ENCODE results near the gene PTGDS. TPM values are rescaled to one million over a fixed set of nuclear protein-coding genes. Genes with fewer than 3 reads are reported as not detected.
A peak's percentile ranks its signal among the peaks of the same experiment; 100 is the strongest.

The PTGDS gene
- total and polyA plus RNA-seq, 9 of the 15 experiments (the other 6 are each of a cell fraction or from before 2014, with no cell fraction given): 0.46 to 7.1 (median 2.0) TPM

DNA sequence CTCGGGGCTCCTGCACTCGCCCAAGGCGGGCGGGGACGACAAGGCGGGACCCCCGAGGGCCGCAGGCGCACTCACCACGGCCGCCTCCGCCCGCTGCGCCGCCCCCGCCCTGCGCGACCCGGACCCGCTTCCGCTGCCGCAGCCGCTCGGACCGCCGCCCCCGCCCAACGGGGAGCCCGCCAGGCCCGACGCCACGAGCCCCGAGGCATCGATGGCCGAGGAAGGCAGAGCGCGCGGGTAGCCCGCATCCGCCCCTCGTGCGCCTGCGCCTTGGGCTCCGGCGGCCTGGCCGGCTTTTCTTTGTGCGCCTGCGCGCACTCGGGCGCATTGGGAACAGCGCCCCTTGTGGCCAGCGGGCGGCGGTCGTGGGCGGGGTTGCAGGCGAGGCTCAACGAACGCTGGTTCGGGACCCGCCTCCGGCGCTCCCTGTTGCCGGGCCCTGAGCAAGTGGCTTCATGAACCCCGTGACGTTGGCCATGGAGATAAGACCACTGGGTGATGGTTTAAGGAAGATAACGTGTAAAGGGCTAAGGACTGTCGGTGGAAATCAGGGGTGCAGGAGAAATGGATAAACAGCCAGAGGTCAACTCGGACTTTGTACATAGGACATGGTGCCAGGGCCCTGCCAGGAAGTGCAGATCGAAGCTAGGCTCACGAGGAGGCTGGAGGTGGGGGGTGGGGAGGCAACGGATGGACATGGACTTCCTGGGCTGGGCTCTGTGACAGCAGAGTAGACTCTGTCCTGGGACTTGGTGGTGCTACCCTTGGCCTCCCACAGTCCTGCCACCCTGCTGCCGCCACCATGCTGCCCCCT is 32.6 kb upstream of the PTGDS start, which contains the start of the genes C8G and FBXW5 (continued):
- TF ChIP-seq CCAR2 (IDR thresholded peaks at IDR 0.05; ENCODE audit: low read depth, low read length) (no peak), KDM4B (IDR thresholded peaks at IDR 0.05; ENCODE audit: borderline replicate concordance in 2 of 2, low read depth in 1 of 2) (no peak), RFX5 (IDR thresholded peaks at IDR 0.05; ENCODE audit: low read depth, low read length) (no peak), MEF2D (tag; conservative IDR thresholded peaks at IDR 0.05; ENCODE audit: low read depth) (no peak), DNMT1 (IDR thresholded peaks at IDR 0.05) (0 out of 2 replicates have a peak, but pooled peaks have one; percentile 61), KHSRP (IDR thresholded peaks at IDR 0.05) (no peak), RBM14 (IDR thresholded peaks at IDR 0.05; ENCODE audit: borderline replicate concordance, insufficient read depth, low read depth, low read length) (no peak), RNF219 (CRISPR knock-in tag; IDR thresholded peaks at IDR 0.05) (no peak), SREBF2 (CRISPR knock-in tag; IDR thresholded peaks at IDR 0.05) (no peak), SLC30A9 (CRISPR knock-in tag; IDR thresholded peaks at IDR 0.05) (no peak), ZBTB49 (CRISPR knock-in tag; IDR thresholded peaks at IDR 0.05; ENCODE audit: borderline replicate concordance) (no peak), ZNF644 (tag; IDR thresholded peaks at IDR 0.05; ENCODE audit: low read depth) (0 out of 2 replicates have a peak, but pooled peaks have one; percentile 41), ZNF12 (CRISPR knock-in tag; IDR thresholded peaks at IDR 0.05) (no peak), ZNF444 (CRISPR knock-in tag; IDR thresholded peaks at IDR 0.05) (no peak), HLTF (IDR thresholded peaks at IDR 0.05) (peak; percentile 75; the same call in 1 of the 2 replicates), U2AF1 (optimal IDR thresholded peaks at IDR 0.05; ENCODE audit: low read depth, low read length) (peak; percentile 68), HOXB6 (CRISPR knock-in tag; IDR thresholded peaks at IDR 0.05; ENCODE audit: borderline replicate concordance) (no peak)
- TF ChIP-seq, protein P1, sequence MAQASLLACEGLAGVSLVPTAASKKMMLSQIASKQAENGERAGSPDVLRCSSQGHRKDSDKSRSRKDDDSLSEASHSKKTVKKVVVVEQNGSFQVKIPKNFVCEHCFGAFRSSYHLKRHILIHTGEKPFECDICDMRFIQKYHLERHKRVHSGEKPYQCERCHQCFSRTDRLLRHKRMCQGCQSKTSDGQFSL (CRISPR knock-in tag; IDR thresholded peaks at IDR 0.05): no peak
- TF ChIP-seq, protein P1 (tag; IDR thresholded peaks at IDR 0.05): no peak
- TF ChIP-seq, protein P2, sequence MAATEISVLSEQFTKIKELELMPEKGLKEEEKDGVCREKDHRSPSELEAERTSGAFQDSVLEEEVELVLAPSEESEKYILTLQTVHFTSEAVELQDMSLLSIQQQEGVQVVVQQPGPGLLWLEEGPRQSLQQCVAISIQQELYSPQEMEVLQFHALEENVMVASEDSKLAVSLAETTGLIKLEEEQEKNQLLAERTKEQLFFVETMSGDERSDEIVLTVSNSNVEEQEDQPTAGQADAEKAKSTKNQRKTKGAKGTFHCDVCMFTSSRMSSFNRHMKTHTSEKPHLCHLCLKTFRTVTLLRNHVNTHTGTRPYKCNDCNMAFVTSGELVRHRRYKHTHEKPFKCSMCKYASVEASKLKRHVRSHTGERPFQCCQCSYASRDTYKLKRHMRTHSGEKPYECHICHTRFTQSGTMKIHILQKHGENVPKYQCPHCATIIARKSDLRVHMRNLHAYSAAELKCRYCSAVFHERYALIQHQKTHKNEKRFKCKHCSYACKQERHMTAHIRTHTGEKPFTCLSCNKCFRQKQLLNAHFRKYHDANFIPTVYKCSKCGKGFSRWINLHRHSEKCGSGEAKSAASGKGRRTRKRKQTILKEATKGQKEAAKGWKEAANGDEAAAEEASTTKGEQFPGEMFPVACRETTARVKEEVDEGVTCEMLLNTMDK (IDR thresholded peaks at IDR 0.05; ENCODE audit: borderline replicate concordance, insufficient read depth, low read depth, low read length, poor library complexity, severe bottlenecking): peak; percentile 98
